Transverse colon (tissue), 4 donors: ENCODE data around the gene NFKBIE. TPM values are rescaled to one million over a fixed set of nuclear protein-coding genes. Genes with fewer than 3 reads are reported as not detected.

Source experiments
- DNase-seq: peaks from one replicate; pipeline ENCODE4 v3.0.0-alpha.2; 2019
- H3K27ac ChIP-seq, 4 donors: fragments of 200-600 bp; sonication (generic); 2 replicates each; pipeline ENCODE4 v1.5.1; 2016 to 2018; ENCODE audit warnings: inconsistent platforms in 4 of 4
- H3K27me3 ChIP-seq: fragments of 200-600 bp; sonication (generic); 2 replicates; pipeline ENCODE4 v1.5.1; 2017; ENCODE audit warnings: inconsistent platforms
- H3K36me3 ChIP-seq, 4 donors: fragments of 200-600 bp; sonication (generic); 2 replicates each; pipeline ENCODE4 v1.5.1; 2017 to 2019; ENCODE audit warnings: inconsistent platforms in 4 of 4
- H3K4me1 ChIP-seq, 4 donors: fragments of 200-600 bp; sonication (generic); 2 replicates each; pipeline ENCODE4 v1.5.1; 2017 to 2020; ENCODE audit warnings: inconsistent platforms in 4 of 4
- H3K4me3 ChIP-seq, 4 donors: fragments of 200-600 bp; sonication (generic); 1 replicate in 1 of 4; 2 replicates in 3 of 4; pipeline versions ENCODE4 v1.5.1 to v1.6.1; 2017 to 2019; ENCODE audit warnings: inconsistent platforms in 4 of 4
- H3K9me3 ChIP-seq, 2 donors: fragments of 200-600 bp; sonication (generic); 2 replicates each; pipeline ENCODE4 v1.5.1; 2017 to 2019; ENCODE audit warnings: inconsistent platforms in 2 of 2
- CTCF ChIP-seq, 5 experiments: fragments of 200-600 bp in 3 of 5; fragments of 450-650 bp in 2 of 5; sonication (generic) in 3 of 5; IDR thresholded peaks; 1 replicate in 2 of 5; 2 replicates in 3 of 5; pipeline ENCODE4 v1.5.1; 2016 to 2017; ENCODE audit warnings: antibody characterized with exemption in 5 of 5, inconsistent platforms in 3 of 5, mild to moderate bottlenecking in 2 of 5, moderate library complexity in 1 of 5
- EP300 ChIP-seq: sonication (generic); formaldehyde crosslinking; IDR thresholded peaks from one replicate; pipeline ENCODE4 v1.6.1; 2017; ENCODE audit warnings: antibody characterized with exemption, low read depth
- POLR2A ChIP-seq: fragments of 450-650 bp; IDR thresholded peaks from one replicate; pipeline ENCODE4 v1.6.1; 2016; ENCODE audit warnings: antibody characterized with exemption, mild to moderate bottlenecking, moderate library complexity
- POLR2AphosphoS5 ChIP-seq, 3 donors: sonication (generic); formaldehyde crosslinking; IDR thresholded peaks; one replicate each; pipeline ENCODE4 v1.6.1; 2016; ENCODE audit warnings: antibody characterized with exemption in 3 of 3
- WGBS, 2 donors: methylation state at CpG; one replicate each; pipeline ENCODE4 v1.1.5; 2018; ENCODE audit warnings: low coverage in 1 of 2; 5-methylcytosine and 5-hydroxymethylcytosine counted together
- in situ Hi-C, 4 donors: fragments of 200-750 bp; cut with MboI; loops; one replicate each; pipeline versions ENCODE4 v1.15.0 to v1.15.1; 2017; ENCODE audit warnings: low sequenced_read_pairs in 3 of 4, low pct_ligation_motif_present in 1 of 4, low pct_unique_long_range_greater_than_20kb in 1 of 4
- intact Hi-C: fragments of 100-400 bp; cut with DNase I; formaldehyde crosslinking; loops from one replicate; pipeline ENCODE4 v1.15.1; 2023; ENCODE audit warnings: low total_unique reads
- total RNA-seq, 4 donors: library from RNA; depleted of rRNA; stranded (reverse); fragments of >200 nt; gene quantifications; one replicate each; pipeline ENCODE4 v1.1.0, GENCODE V29; 2016

Gene NFKBIE
- total RNA-seq, 4 donors from 2014 or later = 2.6 to 67.3 (median 19.0) TPM

GRCh38 chr6:44298864-44299263 lies 33.5 kb upstream of the NFKBIE start:
- intact Hi-C loops = no loop called here
- Histone ChIP-seq H3K9me3 (no peaks in the 10 kb centered on the region), H3K27ac (no peak overlapping the region), H3K36me3 (peaks cover 0 to 15% (median 7%) of the 10 kb centered on the region in 4 donors), H3K4me3 (no peak overlapping the region), H3K4me1 (peaks cover 6 to 16% (median 14%) of the 10 kb centered on the region in 4 donors), H3K27me3 (peaks cover 47% of the 10 kb centered on the region)
- WGBS, 2 donors = 80 to 83% methylated on average over 1 to 3 of the region's 3 CpGs
- in situ Hi-C loops = no loop called here
- no peak for TF ChIP-seq EP300
- TF ChIP-seq CTCF (IDR thresholded peaks at IDR 0.05) = no peak
- TF ChIP-seq POLR2A = no peak
- no peak for TF ChIP-seq POLR2AphosphoS5 (IDR thresholded peaks at IDR 0.05)
- no peak for DNase-seq

- peaks cover 6 to 16% (median 14%) of the 10 kb centered on the region in 4 donors for H3K4me1 ChIP-seq
- H3K27ac ChIP-seq = no peak overlapping the region
- H3K9me3 ChIP-seq = no peaks in the 10 kb centered on the region
- 45 to 53% methylated on average over 5 to 20 of the region's 20 CpGs for WGBS, 2 donors
- in situ Hi-C loops (no loop called here), intact Hi-C loops (no loop called here)
- TF ChIP-seq EP300 (no peak), POLR2A (no peak), POLR2AphosphoS5 (IDR thresholded peaks at IDR 0.05) (no peak), CTCF (IDR thresholded peaks at IDR 0.05) (no peak)
- H3K27me3 ChIP-seq = peaks cover 54% of the 10 kb centered on the region
- no peak for DNase-seq
- H3K4me3 ChIP-seq = peak overlapping the region in 1 of 4 donors; percentile 64
- peaks cover 0 to 9% (median 4%) of the 10 kb centered on the region in 4 donors for H3K36me3 ChIP-seq
Measured at GRCh38 chr6:44298055-44298803, 32.9 kb upstream of the NFKBIE start.

GRCh38 chr6:44297063-44298038 lies 32.0 kb upstream of the NFKBIE start:
- Histone ChIP-seq H3K27ac (no peak overlapping the region), H3K4me3 (peak overlapping the region; percentile 25 to 64 (median 33)), H3K36me3 (peaks cover 0 to 3% (median 0%) of the 10 kb centered on the region in 4 donors), H3K4me1 (peaks cover 6 to 16% (median 14%) of the 10 kb centered on the region in 4 donors), H3K9me3 (no peaks in the 10 kb centered on the region), H3K27me3 (peaks cover 62% of the 10 kb centered on the region)
- 4% methylated on average over 22 of the region's 86 CpGs; no CpG with 5 or more reads in 1 of the 2 donors for WGBS, 2 donors
- TF ChIP-seq POLR2A (peak; percentile 10), CTCF (IDR thresholded peaks at IDR 0.05) (no peak), POLR2AphosphoS5 (IDR thresholded peaks at IDR 0.05) (no peak), EP300 (no peak)
- intact Hi-C loops (no loop called here), in situ Hi-C loops (no loop called here)
- DNase-seq = peak; percentile 25
